HG02970 (cell line): ENCODE data around the gene WDR4.
"Not testable (repeated sequence)": the region's sequence is repeated elsewhere in the genome, so short reads cannot be mapped to it uniquely, and the experiment has no call there.

Source experiments
- ATAC-seq: cut with Tn5 transposase; IDR thresholded peaks from one replicate; pipeline ENCODE4 v1.9.1; 2021; ENCODE audit warnings: mild to moderate bottlenecking, moderate library complexity, moderate number of reproducible peaks; ENCODE audit not compliant: unreplicated experiment, low FRiP score

Gene WDR4

DNA sequence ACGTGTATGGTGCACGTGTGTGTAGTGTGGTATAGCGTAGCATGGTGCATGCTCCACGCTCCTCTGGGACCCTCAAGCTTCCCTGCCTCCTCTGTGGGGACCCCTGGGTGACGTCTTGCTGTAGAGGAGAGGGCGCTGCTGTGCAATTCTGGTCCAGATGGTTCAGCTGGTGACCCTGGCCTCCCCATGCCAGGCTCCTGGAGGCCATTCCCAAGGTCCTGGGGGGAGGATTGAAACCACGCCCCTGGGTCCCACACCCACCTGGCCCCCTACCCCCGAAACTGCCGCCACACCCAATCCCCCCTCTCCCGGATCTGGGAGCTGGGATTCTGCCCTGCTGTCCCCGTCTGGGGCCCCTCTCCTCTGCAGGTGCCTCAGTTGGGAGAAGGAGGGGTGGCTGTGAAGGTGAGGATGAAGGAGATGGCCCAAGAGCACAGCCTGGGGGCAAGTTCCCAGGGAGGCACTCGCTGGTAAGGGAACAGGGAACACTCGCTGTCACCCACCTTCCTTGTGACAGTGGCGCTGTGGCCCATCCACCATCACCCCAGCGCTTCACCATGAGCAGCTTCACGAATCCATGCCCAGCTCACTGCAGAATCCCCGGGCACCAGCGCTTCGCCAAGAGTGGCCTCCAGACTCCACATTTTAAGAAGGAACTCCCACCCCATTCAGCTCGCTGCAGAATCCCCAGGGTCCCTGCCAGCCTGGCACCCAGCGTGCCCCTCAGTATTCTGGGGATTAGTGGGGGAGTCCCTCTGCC lies 38.0 kb downstream of the WDR4 start:
- no peak for ATAC-seq

DNA sequence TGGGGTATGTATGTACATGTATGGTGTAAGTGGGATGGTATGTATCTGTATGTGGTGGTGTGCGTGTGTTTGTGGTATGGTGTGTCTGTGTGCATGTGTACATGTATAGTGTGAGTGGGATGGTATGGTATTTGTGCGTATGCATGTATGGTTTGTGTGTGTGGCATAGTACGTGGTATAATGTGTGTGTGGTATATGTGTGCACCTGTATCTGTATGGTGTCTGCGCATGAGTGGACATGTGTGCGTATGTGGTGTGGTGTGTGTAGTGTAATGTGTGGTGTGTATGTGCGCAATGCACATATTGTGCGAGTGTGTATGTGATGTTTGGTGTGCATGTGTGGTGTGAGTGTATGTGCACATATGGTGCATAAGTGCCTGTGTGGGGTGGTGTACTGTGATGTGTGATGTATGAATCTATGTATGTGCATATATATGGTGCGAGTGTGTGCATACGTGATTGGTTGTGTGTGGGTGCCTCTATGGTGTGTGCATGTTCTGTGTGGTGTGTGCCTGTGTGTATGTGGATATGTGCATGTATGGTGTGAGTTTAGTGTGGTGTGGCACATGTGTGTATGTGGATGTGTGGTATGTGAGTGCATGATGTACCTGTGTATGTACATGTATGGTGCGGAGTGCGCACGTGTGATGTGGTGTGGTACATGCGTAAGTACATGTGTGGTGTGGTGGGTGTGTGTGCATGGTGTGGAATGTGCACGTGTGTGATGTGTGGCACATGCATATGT lies 38.8 kb downstream of the WDR4 start:
- ATAC-seq = no peak

DNA sequence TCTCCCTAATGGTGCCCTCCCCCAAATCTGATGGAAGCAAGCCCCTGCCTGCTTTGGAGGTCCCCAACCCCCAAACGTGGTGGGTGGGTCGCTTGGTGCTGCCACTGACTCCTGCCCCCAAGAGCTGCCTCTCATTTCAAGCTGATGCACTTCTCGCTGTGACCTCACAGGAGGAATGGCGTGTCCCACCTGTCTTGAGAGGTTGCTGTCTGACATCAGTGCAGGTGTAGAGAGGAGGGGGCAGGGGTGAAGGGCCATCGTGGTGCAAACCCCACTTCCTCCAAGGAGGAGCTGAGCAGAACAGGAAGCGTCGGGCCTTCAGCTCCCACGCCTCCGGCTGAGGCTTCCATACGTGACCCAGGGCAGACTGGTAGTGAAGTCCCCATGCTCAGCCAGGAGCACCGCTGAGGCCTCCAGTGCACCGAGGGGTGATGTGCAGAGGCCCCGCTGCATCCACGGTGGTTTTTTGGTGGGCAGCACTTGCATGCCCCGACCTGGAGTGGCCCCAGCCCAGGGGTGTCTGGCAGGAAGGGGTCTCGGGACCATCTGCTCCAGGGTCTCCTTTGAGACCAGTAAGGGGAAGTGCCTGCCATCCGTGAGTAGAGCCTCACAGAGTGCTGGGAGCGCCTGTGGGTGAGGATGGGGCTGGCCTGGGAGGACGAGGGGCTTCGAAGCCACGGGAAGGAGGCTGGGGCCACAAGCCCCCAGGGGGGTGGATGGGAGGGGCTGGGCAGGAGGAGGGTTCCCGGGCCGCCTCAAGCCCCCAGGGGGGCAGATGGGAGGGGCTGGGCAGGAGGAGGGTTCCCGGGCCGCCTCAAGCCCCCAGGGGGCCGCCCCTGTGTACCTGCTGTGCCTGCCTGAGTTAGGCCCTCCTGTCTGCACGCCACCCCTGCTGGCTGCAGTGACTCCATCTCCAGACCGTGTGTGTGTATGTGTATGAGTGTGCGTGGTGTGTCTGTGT lies 39.8 kb downstream of the WDR4 start:
- ATAC-seq = no peak

DNA sequence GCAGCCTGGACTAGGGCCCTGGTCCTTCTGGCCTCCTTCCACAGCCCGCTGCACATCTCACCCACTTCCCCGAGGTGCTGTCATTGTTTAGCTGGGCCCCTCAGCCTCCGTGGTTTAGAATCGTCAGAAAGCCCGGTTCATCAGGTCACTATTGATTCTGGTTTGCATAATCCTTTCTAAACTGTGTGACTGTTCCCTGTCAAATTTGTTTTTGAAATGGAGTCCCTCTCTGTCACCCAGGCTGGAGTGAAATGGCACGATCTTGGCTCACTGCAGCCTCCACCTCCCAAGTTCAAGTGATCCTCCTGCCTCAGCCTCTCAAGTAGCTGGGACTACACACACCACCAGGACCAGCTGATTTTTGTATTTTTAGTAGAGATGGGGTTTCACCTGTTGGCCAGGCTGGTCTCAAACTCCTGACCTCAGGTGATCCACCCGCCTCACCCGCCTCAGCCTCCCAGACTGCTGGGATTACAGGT lies 41.1 kb downstream of the WDR4 start:
- not testable (repeated sequence) for ATAC-seq

DNA sequence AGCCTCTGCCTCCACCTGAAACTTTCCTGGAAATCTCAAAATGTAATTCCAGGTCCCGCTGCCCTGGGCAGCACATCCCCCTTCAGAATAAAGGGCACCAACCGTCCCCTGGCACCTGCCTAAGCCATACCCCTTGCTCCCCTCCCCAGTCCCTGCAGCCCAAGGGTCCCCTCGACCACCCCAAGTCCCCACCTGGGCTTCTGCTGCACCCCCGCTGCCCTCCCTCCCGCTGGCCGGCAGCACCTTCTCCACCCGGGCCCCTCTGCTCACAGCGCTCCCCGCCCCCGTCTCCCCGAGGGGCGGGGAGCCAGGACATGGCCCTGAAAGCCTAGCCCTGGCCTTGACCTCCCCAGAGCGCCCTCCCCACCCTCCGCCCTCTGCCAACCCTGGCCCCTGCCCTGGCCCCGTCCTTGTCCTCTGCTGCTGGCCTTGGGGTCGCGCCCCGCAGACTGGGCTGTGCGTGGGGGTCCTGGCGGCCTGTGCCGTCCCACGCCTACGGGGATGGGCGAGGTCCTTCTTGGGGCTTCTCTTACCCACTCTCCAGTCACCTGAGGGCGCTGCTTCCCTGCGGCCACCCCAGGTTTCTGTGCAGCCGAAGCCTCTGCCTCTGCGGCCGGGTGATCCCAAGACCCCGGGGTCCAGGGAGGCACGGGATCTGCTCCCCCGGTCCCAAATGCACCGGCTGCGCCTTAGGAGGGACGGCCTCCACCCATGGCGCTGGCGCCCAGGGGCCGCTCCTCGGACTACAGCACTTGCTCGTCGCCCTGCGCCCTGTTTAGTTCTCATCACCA lies 41.7 kb downstream of the WDR4 start:
- no peak for ATAC-seq

DNA sequence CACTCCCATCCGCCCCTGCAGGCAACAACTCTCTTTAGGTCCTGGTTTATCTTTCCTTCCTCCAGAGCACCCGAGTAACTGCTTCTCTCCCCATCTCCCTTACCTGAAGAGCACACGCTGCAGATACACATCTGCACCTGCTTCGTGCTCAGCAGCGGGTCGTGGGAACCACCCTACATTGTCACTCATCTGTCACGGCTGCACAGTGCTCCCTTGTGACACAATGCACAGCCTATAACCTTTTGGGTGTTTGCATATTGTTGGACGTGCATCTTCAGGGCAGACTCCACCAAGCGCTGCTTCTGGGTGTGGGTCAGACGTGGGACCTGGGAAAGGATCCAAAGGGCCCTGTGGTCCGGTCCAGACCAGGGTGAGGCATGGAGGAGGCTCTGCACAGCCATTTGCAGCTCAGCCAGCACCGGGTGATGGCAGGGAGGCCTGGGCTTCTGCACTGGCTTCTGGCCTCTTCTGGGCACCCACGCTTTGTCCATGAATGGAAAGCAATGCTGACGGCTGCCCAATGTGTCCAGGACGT lies 42.5 kb downstream of the WDR4 start:
- no peak for ATAC-seq

DNA sequence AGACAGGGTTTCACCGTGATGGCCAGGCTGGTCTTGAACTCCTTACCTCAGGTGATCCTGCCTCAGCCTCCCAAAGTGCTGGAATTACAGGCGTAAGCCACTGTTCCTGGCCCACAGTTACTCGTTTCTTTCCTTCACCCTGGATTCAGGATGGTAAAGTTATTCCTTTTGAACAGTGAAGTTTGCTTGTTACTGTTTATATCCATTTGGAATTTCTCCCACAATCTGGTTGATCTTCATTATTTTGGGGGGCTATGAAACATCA lies 43.0 kb downstream of the WDR4 start:
- ATAC-seq = no peak

DNA sequence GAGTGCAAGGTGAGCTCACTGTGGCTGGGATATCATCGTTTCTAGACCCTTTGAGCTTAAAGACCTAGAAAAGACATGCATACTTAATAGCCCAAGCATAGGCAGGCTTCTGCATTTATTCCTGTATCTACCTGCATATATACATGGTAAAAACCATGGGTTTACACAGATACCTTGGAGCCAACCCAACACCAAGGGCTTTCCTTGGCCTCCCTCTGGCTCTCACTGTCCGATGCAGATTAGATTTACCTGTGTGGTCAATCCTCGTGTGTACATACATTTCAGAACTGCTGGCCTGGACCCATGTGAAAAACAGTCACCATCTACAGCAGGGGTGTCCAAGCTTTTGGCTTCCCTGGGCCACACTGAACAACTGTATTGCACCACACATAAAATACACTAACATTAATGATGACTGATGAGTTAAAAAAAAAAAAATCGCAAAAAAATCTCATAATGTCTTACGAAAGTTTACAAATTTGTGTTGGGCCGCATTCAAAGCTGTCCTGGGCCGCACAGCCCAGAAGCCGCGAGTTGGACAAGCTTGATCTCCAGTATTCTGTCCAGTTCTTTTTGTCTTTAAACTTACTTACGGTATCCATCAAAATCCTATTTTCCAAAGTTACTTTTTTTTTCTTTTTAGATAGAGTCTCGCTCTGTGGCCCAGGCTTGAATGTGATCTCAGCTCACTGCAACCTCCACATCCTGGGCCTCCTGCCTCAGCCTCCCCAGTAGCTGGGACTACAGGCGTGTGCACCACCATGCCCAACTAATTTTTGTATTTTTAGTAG lies 43.5 kb downstream of the WDR4 start:
- ATAC-seq = no peak

DNA sequence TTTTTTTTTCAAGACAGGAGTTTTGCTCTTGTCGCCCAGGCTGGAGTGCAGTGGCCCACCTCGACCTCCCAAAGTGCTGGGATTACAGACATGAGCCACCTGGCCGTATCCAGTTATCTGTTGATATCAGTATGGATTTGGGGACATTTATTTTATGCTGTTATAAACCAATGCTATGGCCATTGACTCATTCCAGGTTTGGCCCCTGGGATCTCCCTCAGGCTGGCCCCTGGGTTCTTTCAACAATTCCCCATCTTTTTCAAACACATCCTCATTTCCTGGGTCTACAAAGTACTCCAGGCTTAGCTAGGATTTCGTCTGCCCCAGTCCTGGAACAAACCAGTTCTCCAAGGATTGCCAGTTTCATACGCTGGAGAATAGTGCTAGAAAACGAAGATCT lies 44.1 kb downstream of the WDR4 start:
- no peak for ATAC-seq

DNA sequence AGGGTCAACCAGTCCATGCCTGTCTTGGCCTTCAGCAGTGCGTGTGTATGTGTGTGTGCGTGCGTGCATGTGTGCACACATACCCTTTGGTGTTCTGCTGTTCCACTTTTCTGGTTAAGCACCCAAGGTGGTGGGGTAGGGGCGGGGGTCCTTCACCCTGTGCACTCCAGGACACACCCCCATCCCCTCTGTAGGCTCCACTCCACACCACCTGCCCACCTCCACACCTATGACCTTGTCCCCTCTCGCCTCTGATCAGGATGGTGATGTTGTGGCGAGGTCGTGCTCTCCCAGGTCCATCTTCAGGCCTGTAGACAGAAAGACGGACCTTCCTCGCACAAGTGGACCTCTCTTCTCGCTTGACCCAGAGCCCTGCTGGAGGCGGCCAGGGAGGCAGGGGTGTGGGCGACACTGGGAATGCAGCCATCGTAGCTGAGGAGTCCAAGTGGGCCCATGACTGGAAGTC lies 44.6 kb downstream of the WDR4 start:
- no peak for ATAC-seq

DNA sequence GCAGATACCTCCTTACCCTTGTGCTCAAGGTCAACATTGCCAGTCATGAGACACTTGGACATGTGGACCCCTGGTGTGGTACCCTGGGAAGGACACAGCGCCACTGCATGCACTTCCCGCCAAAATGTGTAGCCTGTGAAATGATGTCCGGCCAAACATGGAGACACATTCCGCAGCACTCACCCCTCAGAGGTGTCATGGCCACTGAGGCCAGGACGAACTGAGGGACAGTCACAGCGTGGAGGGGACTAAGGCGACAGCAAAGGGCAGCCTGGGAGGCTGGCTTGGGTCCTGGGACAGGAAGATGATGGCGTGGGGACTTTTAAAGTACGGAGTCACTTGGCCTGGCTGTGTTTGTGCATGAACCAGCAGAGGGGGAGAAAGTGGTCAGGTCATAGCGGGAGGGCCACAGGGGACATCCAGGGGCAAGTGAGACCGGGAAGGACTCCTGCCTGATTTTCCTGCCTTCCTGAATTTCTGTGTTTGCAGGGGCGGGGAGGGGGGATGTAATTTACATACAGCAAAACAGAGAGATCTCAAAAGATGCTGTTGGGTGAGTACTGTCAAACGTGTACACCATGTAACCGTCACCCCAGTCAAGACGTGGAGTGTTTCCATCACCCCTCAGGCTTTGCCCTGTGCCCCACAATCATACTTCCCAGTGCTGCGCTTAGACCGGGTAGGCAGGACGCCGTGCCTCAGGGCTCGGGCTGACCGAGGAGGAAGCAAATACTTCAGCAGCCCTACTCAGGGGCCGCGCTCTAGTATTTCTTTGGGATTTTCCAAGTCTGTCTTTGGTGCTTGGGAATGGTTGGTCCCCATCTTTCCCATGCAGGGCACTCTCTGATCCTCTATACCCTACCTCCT lies 45.2 kb downstream of the WDR4 start:
- no peak for ATAC-seq

DNA sequence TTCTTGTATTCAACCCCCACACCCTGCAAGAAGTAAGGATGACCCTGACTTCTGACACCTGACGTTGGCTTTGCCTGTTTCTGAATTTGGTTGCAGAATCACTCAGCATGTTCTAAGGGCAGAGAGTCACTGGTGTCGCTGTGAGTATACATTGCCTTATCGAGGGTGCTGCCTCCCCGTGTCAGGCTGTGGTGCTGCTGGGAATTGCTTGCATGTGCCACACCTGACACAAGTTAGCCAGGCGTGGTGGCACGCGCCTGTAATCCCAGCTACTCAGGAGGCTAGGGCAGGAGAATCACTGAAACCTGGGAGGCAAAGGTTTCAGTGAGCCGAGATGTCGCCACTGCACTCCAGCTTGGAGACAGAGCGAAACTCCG lies 45.9 kb downstream of the WDR4 start:
- no peak for ATAC-seq

DNA sequence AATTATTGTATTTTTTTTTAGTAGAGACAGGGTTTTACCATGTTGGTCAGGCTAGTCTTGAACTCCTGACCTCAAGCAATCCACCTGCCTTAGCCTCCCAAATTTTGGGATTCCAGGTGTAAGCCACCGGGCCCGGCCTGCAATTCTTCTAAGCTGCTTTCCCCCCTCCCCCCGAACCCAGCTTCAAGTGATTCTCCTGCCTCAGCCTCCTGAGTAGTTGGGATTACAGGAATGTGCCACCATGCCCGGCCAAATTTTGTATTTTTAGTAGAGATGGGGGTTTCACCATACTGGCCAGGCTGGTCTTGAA lies 47.1 kb downstream of the WDR4 start:
- ATAC-seq = not testable (repeated sequence)

DNA sequence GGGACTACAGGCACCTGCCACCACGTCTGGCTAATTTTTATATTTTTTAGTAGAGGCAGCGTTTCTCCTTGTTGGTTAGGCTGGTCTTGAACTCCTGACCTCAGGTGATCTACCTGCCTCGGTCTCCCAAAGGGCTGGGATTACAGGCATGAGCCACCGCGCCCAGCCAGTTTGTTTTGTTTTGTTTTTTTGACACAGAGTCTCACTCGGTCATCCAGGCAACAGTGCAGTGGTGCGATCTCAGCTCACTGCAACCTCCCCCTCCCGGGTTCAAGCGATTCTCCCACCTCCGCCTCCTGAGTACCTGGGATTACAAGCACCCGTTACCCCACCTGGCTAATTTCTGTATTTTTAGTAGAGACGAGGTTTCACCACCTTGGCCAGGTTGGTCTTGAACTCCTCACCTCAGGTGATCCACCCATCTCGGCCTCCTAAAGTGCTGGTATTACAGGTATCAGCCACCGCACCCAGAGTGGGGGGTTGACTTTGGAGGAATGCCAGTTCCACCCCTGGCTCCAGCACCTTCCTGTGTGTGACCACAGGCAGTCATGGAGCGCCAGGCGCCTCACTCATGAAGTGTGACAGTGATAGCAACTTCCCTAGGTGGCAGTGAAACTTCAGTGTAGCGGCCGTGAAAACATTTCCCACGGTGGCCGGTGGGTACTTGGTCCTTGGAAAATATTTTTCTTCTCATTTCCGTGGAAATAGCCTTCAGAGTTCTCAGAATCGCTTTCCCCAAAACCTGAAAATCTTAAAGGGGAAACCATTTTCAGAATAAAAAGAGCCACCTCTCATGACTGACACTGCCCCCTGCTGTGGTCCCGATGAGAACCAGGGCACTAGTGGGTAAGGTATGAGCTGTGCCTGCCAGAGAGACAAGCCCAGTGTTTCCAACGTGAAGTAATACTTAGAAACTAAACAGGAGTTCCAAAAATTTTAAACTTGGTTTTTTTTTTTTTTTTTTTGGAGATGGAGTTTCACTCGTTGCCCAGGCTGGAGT lies 48.6 kb downstream of the WDR4 start:
- ATAC-seq = no peak

DNA sequence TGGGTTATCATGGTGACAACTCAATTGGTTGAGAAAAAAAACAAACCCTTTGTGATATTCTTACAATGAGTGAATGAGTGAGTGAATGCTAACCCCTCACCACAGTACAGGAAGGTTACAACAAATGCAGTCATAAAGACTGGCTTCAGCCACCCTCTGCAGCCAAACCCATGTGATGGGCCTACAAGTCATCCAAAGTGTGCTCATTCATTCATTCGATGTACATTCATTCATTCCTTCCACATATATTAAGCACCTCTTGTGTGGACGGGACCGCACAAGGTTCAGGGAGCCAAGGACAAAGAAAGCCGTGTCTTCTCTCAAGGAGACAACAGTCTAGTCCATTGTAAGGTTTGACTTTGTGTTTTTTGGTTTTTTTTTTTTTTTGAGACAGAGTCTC lies 49.4 kb downstream of the WDR4 start:
- no peak for ATAC-seq

DNA sequence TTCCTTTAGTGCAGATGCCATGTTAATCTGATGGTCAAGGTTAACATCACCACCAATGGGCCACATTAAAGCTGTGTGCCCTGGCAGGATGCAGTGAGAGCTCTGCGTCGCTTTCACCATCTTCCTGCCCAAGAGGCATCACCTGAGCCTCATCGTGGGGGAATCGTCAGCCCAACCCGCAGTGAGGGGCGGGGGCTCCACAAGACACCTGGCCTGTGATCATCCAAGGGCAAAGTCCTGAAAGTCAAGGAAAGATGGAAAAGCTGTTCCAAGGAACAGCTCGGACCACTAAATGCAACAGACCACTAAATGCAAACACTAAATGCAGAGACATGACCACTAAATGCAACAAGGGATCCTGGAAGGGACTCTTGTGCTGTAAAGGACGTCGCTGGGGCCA lies 49.9 kb downstream of the WDR4 start:
- ATAC-seq = no peak

DNA sequence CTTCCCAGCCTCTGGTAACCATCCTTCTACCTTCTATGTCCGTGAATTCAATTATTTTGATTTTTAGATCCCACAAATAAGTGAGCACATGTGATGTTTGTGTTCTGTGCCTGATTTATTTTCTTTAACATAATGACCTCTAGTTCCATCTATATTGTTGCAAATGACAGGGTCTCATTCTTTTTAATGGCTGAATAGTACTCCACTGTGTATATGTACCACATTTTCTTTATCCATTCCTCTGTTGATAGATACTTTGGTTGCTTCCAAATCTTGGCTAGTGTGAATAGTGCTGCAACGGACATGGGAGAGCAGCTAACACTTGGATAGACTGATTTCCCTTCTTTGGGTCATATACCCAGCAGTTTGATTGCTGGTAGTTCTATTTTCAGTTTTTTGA lies 51.8 kb downstream of the WDR4 start:
- ATAC-seq = no peak
